K562 (cell line): ENCODE measurements around the gene SHISA3. TPM values are rescaled to one million over a fixed set of nuclear protein-coding genes. Genes with fewer than 3 reads are reported as not detected.

Experiments used
- ATAC-seq: fragments of 200-7000 bp; cut with Tn5 transposase; 3 replicates; pipeline ENCODE4 v1.9.1; 2020; ENCODE audit warnings: moderate library complexity
- BruUV-seq: library from RNA; stranded (reverse); fragments of 400-500 nt; replicated peaks from 2 replicates; lab custom pipeline; 2021; lab: Mats Ljungman, UMichigan
- CTCF ChIA-PET: fragments of 300-600 bp; formaldehyde crosslinking; extraction: SDS; loops from one replicate; lab custom pipeline; 2021; ENCODE audit warnings: low intra/inter-chr PET ratio; lab: Yijun Ruan, JAX
- POLR2A ChIA-PET: fragments of 300-600, 350-650 bp; sonication (Branson Sonifier 250); formaldehyde crosslinking; extraction: SDS; loops from one replicate; lab custom pipeline; 2021; ENCODE audit warnings: antibody characterized with exemption, inconsistent platforms; lab: Yijun Ruan, JAX
- DNase-seq, 4 experiments: peaks; one replicate each; pipeline versions ENCODE4 v3.0.0 to v3.0.0-alpha.2; 2011 to 2018; ENCODE audit warnings: low spot score in 3 of 4, mixed read lengths in 3 of 4; ENCODE audit errors: extremely low read depth in 1 of 4
- FAIRE-seq: peaks from 2 replicates; lab custom pipeline; 2011; peaks lifted over from hg19 to GRCh38; lab: Jason Lieb, UNC
- H2AFZ ChIP-seq: 2 replicates; pipeline ENCODE4 v1.6.0; 2011; ENCODE audit warnings: low read depth, low read length, control low read depth, inconsistent platforms
- H3K27ac ChIP-seq: fragments of 200-600 bp; 3 replicates; pipeline ENCODE4 v1.8.0; 2011; ENCODE audit warnings: low read depth, mild to moderate bottlenecking, control low read depth, inconsistent platforms, low read length, moderate library complexity, mixed read lengths; ENCODE audit errors: extremely low read depth
- H3K27me3 ChIP-seq, 2 experiments: fragments of 300-600 bp in 1 of 2; 2 replicates in 1 of 2; 3 replicates in 1 of 2; pipeline versions ENCODE4 v1.6.0 to v1.8.0; 2011; ENCODE audit warnings: inconsistent platforms in 2 of 2, low read length in 2 of 2, mild to moderate bottlenecking in 1 of 2, mixed read lengths in 1 of 2, moderate library complexity in 1 of 2; ENCODE audit not compliant: control insufficient read depth in 2 of 2, insufficient read depth in 2 of 2
- H3K36me3 ChIP-seq: fragments of 300-600 bp; 3 replicates; pipeline ENCODE4 v1.8.0; 2011; ENCODE audit warnings: mild to moderate bottlenecking, low read length, inconsistent platforms; ENCODE audit not compliant: control insufficient read depth, insufficient read depth
- H3K4me1 ChIP-seq, 2 experiments: fragments of 200-600 bp in 1 of 2; replicated peaks in 1 of 2; 2 replicates in 1 of 2; 3 replicates in 1 of 2; pipeline versions ENCODE4 v1.5.1 to v1.8.0; 2011; ENCODE audit warnings: inconsistent platforms in 2 of 2, low read length in 2 of 2, mild to moderate bottlenecking in 1 of 2, mixed read lengths in 1 of 2, moderate library complexity in 1 of 2; ENCODE audit not compliant: control insufficient read depth in 2 of 2, insufficient read depth in 2 of 2
- H3K4me2 ChIP-seq: 2 replicates; pipeline ENCODE4 v1.6.1; 2011; ENCODE audit warnings: low read length, control low read depth, inconsistent platforms, mixed read lengths; ENCODE audit not compliant: insufficient read depth
- H3K4me3 ChIP-seq: fragments of 200-600 bp; sonication (generic), shearing (Covaris generic); 2 replicates; pipeline ENCODE4 v1.5.1; 2016; ENCODE audit warnings: control low read depth, inconsistent platforms
- H3K79me2 ChIP-seq: fragments of 200-600 bp; 3 replicates; pipeline ENCODE4 v1.8.0; 2011; ENCODE audit warnings: low read length, inconsistent platforms; ENCODE audit not compliant: control insufficient read depth, insufficient read depth
- H3K9ac ChIP-seq, 2 experiments: 2 replicates each; pipeline versions ENCODE4 v1.6.0 to v1.6.1; 2011; ENCODE audit warnings: low read depth in 2 of 2, low read length in 2 of 2, control low read depth in 1 of 2, inconsistent platforms in 1 of 2, mild to moderate bottlenecking in 1 of 2, mixed read lengths in 1 of 2; ENCODE audit not compliant: insufficient read depth in 1 of 2
- H3K9me1 ChIP-seq: one replicate; pipeline ENCODE4 v1.6.0; 2011; ENCODE audit warnings: inconsistent platforms, mild to moderate bottlenecking, low read length, moderate library complexity; ENCODE audit not compliant: control insufficient read depth, insufficient read depth
- H3K9me3 ChIP-seq: replicated peaks from 2 replicates; pipeline ENCODE4 v1.5.1; 2011; ENCODE audit warnings: low read depth, low read length, inconsistent platforms; ENCODE audit not compliant: control insufficient read depth, insufficient read depth
- H4K20me1 ChIP-seq: replicated peaks from 2 replicates; pipeline ENCODE4 v1.6.1; 2011; ENCODE audit warnings: low read length, inconsistent platforms, mixed read lengths; ENCODE audit not compliant: control insufficient read depth, insufficient read depth
- BMI1 ChIP-seq: fragments of 150-350 bp; IDR thresholded peaks from 2 replicates; pipeline ENCODE4 v1.6.1; 2014; ENCODE audit warnings: low read length
- EWSR1 ChIP-seq: fragments of 450-650 bp; IDR thresholded peaks from 2 replicates; pipeline ENCODE4 v1.6.1; 2018; ENCODE audit warnings: borderline replicate concordance, mild to moderate bottlenecking, low read depth, moderate library complexity; ENCODE audit not compliant: partially characterized antibody
- NONO ChIP-seq, 2 experiments: fragments of 200-400 bp in 1 of 2; fragments of 450-650 bp in 1 of 2; formaldehyde crosslinking in 1 of 2; IDR thresholded peaks; 2 replicates each; pipeline ENCODE4 v1.6.1; 2017; ENCODE audit warnings: low read depth in 2 of 2, mild to moderate bottlenecking in 2 of 2, moderate library complexity in 2 of 2, low read length in 1 of 2
- ZKSCAN3 ChIP-seq: fragments of 250-450 bp; sonication (Bioruptor Pico); IDR thresholded peaks from 2 replicates; pipeline ENCODE4 v1.4.0; 2020
- WGBS: fragments of 100-300 bp; shearing (Covaris generic); methylation state at CpG from one replicate; pipeline ENCODE4 v1.1.6; 2016; ENCODE audit warnings: low coverage, mixed read lengths; ENCODE audit not compliant: insufficient coverage; ENCODE audit errors: missing lambda C conversion rate; 5-methylcytosine and 5-hydroxymethylcytosine counted together
- in situ Hi-C: fragments of 300-500 bp; cut with MboI; formaldehyde crosslinking; loops from 4 replicates; pipeline ENCODE4 v1.15.0; 2018; ENCODE audit warnings: inconsistent platforms, mixed read lengths
- intact Hi-C: fragments of 100-400 bp; cut with micrococcal nuclease; formaldehyde crosslinking; loops from 2 replicates; pipeline ENCODE4 v1.14.2; 2022
- polyA plus RNA-seq, 8 experiments: library from polyadenylated mRNA; depleted of rRNA in 4 of 8; stranded (reverse) in 5 of 8; unstranded in 3 of 8; fragments of >200 nt; fragmentation: Nextera tagmentation in 2 of 8; fragmentation: Illumina TruSeq in 1 of 8; extraction: Ambion mirVana in 2 of 8; extraction: Trizol in 1 of 8; gene quantifications; 2 replicates each; pipeline versions ENCODE4 v1.2.1 to v1.2.3, GENCODE V29; 2011 to 2014; ENCODE audit warnings: inconsistent platforms in 1 of 8, missing spikeins in 1 of 8
- total RNA-seq, 7 experiments: library from RNA; depleted of rRNA in 6 of 7; stranded (reverse); fragments of >200 nt in 6 of 7; fragmentation: Illumina TruSeq in 2 of 7; extraction: Trizol in 2 of 7; gene quantifications; 2 replicates each; pipeline versions ENCODE4 v1.2.1 to v1.2.3, GENCODE V29; 2011 to 2021; ENCODE audit warnings: low replicate concordance in 1 of 7
- TF ChIP-seq, protein P1 (sequence below): fragments of 450-650 bp; IDR thresholded peaks from 2 replicates; pipeline ENCODE4 v1.6.1; 2017; ENCODE audit warnings: mild to moderate bottlenecking, moderate library complexity
- TF ChIP-seq, protein P2 (sequence below): sonication (generic); formaldehyde crosslinking; IDR thresholded peaks from 2 replicates; pipeline ENCODE4 v1.8.0; 2022; ENCODE audit warnings: mild to moderate bottlenecking, low read depth, missing genetic modification reagents

Gene SHISA3
- total and polyA plus RNA-seq, 9 of the 15 experiments (the other 6 are each of a cell fraction or from before 2014, with no cell fraction given), result not detected

DNA sequence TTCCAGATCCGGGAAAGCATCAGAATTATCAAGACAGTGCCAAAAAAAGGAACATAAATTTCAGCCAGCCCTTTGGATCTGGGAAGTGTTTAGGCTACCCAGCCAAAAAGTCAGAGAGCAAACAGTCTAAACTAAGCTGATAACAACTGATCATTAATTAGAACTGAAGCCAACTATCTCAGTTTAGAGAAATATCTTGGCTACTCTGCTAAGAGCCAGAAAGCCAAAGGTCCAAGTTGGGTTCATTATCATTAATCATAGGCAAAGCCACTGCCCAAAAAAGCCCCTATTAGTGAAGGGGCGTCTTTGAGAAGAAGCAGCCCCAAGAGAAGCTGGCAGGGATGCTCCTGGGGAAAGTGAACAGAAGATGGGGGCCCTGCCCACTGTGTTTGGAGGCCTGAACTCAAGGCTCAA is 37.0 kb upstream of the SHISA3 start:
- no peaks in the 10 kb centered on the region for H4K20me1 ChIP-seq
- no peak overlapping the region for H3K9ac ChIP-seq
- ChIA-PET CTCF (no interaction called here), POLR2A (interaction anchor here (0.6 kb wide), 2 partner anchors 20 to 1174 kb away, joined by 3 to 4 read pairs; no protein-coding TSS in a partner anchor)
- H3K4me2 ChIP-seq, result no peak overlapping the region
- no peak overlapping the region for H3K27ac ChIP-seq
- H3K4me3 ChIP-seq, result no peak overlapping the region
- ATAC-seq, result no peak
- TF ChIP-seq, protein P1, sequence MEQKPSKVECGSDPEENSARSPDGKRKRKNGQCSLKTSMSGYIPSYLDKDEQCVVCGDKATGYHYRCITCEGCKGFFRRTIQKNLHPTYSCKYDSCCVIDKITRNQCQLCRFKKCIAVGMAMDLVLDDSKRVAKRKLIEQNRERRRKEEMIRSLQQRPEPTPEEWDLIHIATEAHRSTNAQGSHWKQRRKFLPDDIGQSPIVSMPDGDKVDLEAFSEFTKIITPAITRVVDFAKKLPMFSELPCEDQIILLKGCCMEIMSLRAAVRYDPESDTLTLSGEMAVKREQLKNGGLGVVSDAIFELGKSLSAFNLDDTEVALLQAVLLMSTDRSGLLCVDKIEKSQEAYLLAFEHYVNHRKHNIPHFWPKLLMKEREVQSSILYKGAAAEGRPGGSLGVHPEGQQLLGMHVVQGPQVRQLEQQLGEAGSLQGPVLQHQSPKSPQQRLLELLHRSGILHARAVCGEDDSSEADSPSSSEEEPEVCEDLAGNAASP, result no peak
- TF ChIP-seq BMI1 (no peak), NONO (IDR thresholded peaks at IDR 0.05; ENCODE audit: low read depth in 2 of 2, low read length in 1 of 2) (no peak), ZKSCAN3 (no peak), EWSR1 (no peak)
- TF ChIP-seq, protein P2, sequence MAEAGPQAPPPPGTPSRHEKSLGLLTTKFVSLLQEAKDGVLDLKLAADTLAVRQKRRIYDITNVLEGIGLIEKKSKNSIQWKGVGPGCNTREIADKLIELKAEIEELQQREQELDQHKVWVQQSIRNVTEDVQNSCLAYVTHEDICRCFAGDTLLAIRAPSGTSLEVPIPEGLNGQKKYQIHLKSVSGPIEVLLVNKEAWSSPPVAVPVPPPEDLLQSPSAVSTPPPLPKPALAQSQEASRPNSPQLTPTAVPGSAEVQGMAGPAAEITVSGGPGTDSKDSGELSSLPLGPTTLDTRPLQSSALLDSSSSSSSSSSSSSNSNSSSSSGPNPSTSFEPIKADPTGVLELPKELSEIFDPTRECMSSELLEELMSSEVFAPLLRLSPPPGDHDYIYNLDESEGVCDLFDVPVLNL (CRISPR knock-in tag), result no peak
- DNase-seq, result no peak
- H3K79me2 ChIP-seq, result no peaks in the 10 kb centered on the region
- no peaks in the 10 kb centered on the region for H3K36me3 ChIP-seq
- H3K27me3 ChIP-seq, result no peaks in the 10 kb centered on the region
- H3K4me1 ChIP-seq, result no peaks in the 10 kb centered on the region
- no peaks in the 10 kb centered on the region for H3K9me1 ChIP-seq
- in situ Hi-C loops, result no loop called here
- BruUV-seq, result no TSS peak
- WGBS, result 0% methylated on average over 2 of the region's 2 CpGs
- H3K9me3 ChIP-seq, result no peaks in the 10 kb centered on the region
- no peak for FAIRE-seq
- intact Hi-C loops, result no loop called here
- no peak overlapping the region for H2AFZ ChIP-seq
